IPS-18c (cell line): ENCODE measurements around the gene PSMB5.

Experiments used
- H3K4me3 ChIP-seq: 2 replicates; pipeline ENCODE4 v1.7.0; 2013; ENCODE audit warnings: low read depth, mild to moderate bottlenecking, low read length, moderate library complexity; ENCODE audit not compliant: insufficient read depth
- H3K9me3 ChIP-seq: one replicate; pipeline ENCODE4 v1.6.1; 2013; ENCODE audit warnings: mild to moderate bottlenecking, low read length, moderate library complexity; ENCODE audit not compliant: control insufficient read depth, insufficient read depth

The PSMB5 gene

GRCh38 chr14:23049011-23049410 is 14.3 kb upstream of the PSMB5 start:
- Histone ChIP-seq H3K9me3 (no peaks in the 10 kb centered on the region), H3K4me3 (no peak overlapping the region)

GRCh38 chr14:23047751-23048693 is 13.3 kb upstream of the PSMB5 start:
- Histone ChIP-seq H3K4me3 (no peak overlapping the region), H3K9me3 (no peaks in the 10 kb centered on the region)

- Histone ChIP-seq H3K9me3 (no peaks in the 10 kb centered on the region), H3K4me3 (no peak overlapping the region)
Measured at GRCh38 chr14:23047034-23047634, 12.4 kb upstream of the PSMB5 start.

- H3K9me3 ChIP-seq = no peaks in the 10 kb centered on the region
- H3K4me3 ChIP-seq = no peak overlapping the region
Measured at GRCh38 chr14:23045419-23046357, 11.0 kb upstream of the PSMB5 start.

- Histone ChIP-seq H3K4me3 (no peak overlapping the region), H3K9me3 (no peaks in the 10 kb centered on the region)
Measured at GRCh38 chr14:23044840-23045239, 10.1 kb upstream of the PSMB5 start.

- H3K9me3 ChIP-seq = no peaks in the 10 kb centered on the region
- no peak overlapping the region for H3K4me3 ChIP-seq
Measured at GRCh38 chr14:23043754-23044153, 9.1 kb upstream of the PSMB5 start.

GRCh38 chr14:23043145-23043544 is 8.4 kb upstream of the PSMB5 start:
- Histone ChIP-seq H3K4me3 (no peak overlapping the region), H3K9me3 (no peaks in the 10 kb centered on the region)

GRCh38 chr14:23042162-23042965 is 7.7 kb upstream of the PSMB5 start, which contains the start of gene PSMB11:
Gene PSMB11 (plus strand): TSS chr14:23042212. CDS start chr14:23042226, 14 bp downstream.
- no peaks in the 10 kb centered on the region for H3K9me3 ChIP-seq
- H3K4me3 ChIP-seq = no peak within 1 kb of the TSS

GRCh38 chr14:23041729-23042128 is 7.0 kb upstream of the PSMB5 start:
- Histone ChIP-seq H3K9me3 (no peaks in the 10 kb centered on the region), H3K4me3 (no peak overlapping the region)

GRCh38 chr14:23040100-23040499 is 5.4 kb upstream of the PSMB5 start:
- Histone ChIP-seq H3K4me3 (no peak overlapping the region), H3K9me3 (no peaks in the 10 kb centered on the region)

GRCh38 chr14:23035303-23036144 is 824 bp upstream of the PSMB5 start:
- Histone ChIP-seq H3K9me3 (no peaks in the 10 kb centered on the region), H3K4me3 (peak overlapping the region; percentile 90; the same call in 1 of the 2 replicates)

- Histone ChIP-seq H3K9me3 (no peaks in the 10 kb centered on the region), H3K4me3 (peak overlapping the region; percentile 90)
Measured at GRCh38 chr14:23033801-23034497, 751 bp downstream of the PSMB5 start.

GRCh38 chr14:23033251-23033727 is 1.4 kb downstream of the PSMB5 start:
- H3K4me3 ChIP-seq = peak overlapping the region; percentile 90
- no peaks in the 10 kb centered on the region for H3K9me3 ChIP-seq

GRCh38 chr14:23030936-23031335 is 3.8 kb downstream of the PSMB5 start:
- Histone ChIP-seq H3K4me3 (no peak overlapping the region), H3K9me3 (no peaks in the 10 kb centered on the region)

GRCh38 chr14:23028799-23029198 is 5.9 kb downstream of the PSMB5 start:
- H3K4me3 ChIP-seq = no peak overlapping the region
- no peaks in the 10 kb centered on the region for H3K9me3 ChIP-seq
